ENCODE results near the gene TPCN2.

Gene TPCN2

DNA sequence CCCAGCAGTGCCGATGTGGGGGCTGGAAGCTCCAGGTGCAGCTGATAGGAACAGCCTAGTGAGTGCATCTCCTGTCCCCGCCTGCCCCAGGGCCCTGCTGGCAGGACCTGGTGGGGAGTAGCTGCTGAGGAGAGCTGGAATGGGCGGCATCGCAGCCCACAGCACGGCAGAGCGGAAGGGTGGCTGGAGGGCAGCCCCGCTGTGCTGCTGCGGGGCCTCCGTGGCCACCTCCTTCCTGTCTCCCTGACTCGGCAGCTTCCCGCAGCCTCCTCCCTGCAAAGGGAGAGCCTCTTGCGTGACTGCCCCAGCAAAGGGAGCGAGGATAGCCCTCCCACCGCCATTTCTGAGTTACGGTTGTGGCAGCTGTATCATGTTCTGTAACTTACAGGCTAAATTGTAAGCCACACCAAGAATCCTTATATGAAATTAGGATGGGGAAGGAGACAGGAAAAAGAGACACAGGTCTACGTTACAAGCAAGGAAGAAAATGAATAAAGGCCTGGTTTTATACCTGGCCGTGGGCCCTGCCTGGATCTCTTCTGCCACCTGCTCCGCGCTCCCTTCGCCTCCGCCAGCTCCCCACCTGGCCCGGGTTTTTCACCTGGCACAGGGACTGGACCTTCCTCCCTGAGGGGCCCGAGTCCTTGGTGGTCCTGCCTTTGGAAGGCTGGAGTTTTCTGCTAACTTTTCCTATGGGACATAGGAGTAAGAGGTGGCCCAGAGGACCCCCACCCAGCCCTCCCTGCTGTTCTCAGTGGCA lies 10.0 kb downstream of the TPCN2 start:
- DNase-seq (ENCODE audit: low read depth), result no peak

DNA sequence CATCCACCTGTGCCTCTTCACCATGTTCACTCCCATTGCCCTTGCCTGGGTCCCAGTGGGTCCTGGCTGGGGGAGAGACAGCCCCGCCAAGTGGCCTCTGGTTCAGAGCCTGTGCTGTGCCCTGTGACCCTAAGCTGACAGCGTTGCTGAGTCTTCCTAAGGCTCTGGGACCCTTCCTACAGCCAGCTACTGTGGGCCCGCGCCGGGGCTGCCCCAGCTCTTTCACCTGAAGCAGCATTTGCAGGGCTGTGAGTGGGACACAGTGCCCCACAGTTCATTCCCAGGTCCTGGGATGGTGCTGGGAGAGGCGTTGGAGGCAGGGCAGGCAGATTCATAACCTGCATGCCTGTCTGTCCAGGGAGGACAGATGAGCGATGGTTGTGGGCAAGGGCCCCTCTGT lies 10.7 kb downstream of the TPCN2 start:
- no peak for DNase-seq (ENCODE audit: low read depth)

DNA sequence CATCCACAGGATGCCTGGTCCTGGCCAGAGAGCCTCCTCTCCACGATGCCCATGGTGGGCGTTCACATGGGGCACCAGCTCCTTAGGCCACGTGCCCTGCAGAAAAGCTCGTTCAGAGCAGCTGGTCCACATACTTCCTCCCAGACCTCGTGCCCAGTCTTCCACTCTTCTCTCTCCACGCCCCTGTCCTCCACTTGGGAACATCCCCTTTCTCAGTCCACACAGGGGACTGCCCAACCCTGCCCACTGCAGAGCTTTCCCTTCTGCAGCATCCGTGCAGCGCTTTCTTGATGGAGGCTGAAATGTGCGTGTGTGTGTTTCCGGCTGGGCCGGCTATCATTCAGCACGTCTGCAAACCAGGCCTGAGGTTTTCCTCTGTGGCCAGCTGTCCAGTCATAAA lies 11.3 kb downstream of the TPCN2 start:
- no peak for DNase-seq (ENCODE audit: low read depth)

DNA sequence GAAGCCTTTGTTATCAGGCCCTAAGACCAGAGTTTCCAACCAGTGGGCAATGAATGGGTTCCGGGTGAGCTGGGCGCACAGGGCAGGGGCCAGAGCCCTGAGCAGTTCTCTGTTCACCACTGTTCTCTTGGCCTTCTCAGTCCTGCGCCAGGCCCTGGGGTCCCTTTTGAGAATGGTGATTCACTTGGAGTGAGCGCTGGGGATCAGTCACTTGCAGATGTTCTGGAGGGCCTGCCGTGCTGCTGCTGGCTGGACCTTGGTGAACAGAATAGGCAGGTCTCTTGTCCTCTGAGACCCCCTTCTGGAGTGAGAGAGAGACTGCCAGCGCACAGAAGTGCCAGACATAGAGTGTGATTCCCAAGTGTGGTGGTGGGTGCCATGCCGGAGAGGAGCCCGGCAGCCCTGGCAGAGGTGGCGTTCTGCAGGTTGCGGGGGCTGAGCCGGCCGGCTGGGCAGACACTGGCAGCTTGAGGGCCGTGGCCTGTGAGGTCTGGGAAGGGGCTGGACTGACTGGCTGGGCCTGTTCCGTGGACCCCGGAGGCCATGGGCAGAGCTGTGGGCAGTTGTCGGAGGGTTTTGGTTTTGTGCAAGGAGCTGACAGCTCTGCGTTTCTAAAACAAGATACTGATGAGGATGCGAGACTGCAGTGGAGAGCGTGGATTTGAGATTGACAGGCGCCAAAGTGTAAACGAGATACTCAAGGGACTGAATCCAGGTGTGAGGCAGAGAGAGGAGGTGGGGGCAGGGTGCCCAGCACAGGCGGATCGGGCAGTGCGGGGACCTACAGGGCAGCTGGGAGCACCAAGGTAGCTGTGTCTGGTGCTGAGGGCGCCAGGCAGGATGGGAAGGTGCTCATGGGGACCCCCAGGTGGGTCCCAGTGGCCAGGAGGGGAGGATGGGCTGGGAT lies 12.3 kb downstream of the TPCN2 start:
- no peak for DNase-seq (ENCODE audit: low read depth)

DNA sequence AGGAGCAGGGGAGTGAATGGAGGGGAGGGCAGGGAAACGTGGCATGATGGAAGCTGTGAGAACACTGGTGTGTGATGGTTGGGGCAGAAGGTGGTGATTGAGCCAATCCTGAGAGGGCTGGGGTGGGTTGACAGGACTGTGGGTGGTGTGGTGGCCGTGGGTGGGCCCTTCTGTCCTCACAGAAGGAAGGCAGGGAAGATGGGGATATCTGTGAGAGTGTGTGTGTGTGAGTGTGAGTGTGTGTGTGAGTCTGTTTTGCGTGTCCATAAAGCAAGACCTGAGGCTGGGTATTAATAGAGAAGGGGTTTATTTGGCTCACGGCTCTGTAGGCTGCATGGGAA lies 13.0 kb downstream of the TPCN2 start:
- DNase-seq (ENCODE audit: low read depth), result no peak

DNA sequence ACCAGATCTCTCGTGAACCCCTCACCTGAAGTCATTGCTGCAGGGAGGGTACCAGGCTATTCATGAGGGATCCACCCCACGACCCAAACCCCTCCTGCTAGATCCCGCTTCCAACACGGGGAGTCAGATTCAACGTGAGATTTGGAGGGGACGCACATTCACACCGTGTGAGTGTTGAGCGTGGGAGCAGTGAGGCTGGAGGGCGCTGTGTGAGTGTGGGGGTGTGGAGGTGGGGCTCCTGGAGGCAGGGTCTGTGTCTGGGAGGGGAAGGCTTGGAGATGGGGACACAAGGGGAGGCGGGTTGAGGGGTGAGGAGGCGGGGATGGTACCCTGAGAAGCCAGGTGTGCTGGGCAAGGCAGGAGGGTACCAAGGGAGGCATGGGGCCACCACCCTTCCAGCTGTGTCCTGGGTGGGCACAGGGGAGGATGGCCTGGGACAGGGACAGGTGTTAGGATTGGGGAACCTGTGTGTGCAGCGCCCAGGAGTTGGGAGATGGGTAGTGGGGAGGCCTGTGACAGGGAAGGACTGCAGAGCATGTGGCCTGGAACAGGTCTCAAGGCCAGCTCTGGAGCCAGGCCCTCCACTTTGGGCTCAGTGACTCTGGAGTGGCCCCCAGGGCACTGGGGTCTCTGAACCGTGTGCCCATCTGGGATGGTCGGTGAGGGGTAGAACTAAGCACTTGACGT lies 13.6 kb downstream of the TPCN2 start:
- DNase-seq (ENCODE audit: low read depth), result no peak

DNA sequence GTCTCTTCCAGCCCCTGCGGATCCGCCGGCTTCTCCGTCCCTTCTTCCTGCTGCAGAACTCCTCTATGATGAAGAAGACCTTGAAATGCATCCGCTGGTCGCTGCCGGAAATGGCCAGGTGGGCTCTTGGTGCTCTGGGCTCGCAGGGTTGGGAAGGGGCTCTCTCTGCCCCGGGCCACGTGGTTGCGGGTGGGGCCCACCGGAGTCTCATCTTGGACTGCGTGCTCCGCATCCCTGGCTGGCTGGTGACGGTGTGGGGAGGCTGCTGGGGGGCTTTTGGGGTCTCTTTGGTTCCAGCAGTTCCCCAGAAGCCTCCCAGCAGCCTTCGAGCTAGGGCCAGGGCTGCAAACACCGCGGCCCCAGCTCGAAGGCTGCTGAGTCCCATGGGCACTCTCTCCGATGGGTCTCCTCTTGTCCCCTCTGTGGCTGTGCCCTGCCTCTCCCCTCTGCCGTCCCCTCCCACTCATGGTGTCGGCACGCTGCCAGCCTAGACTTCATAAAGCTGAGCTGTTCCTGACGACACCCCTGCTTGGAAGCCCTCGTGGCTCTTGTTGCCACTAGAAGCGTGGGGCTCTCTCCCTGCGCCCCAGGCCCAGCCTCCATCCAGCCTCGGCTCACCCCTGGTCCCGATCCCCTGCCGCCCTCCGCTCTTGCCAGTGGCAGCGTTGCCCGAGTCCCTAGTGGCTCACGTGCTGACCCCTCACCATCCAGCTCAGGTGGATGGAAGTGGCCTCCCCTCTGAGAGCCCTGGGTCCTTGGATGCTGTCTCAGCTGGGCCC lies 14.3 kb downstream of the TPCN2 start:
- DNase-seq (ENCODE audit: low read depth), result no peak

DNA sequence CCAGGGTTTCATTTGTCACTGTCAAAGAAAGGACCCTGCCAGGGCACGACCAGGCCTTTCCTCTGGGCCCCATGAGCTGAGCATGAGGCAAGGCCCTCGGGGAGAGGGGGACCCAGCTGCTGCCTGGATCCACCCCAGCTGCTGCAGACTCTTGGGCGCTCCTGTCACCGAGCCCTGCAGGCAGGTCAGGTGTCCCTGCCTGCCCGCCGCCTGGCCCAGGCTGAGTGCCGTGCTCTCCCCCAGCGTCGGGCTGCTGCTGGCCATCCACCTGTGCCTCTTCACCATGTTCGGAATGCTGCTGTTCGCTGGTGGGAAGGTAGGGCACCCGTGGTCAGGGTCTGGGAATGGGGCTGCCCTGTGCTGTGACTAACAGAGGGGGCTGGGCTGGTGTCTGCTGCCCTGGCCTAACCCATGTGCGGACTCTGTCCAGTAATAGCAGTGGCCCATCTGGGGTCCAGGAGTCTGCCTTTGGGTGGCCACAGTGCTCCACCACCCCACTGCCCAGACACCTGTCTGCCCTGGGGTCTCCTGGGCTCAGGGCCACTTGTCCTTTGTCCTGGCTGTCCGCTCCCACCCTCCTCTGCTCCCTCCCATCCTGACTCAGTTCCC lies 15.0 kb downstream of the TPCN2 start:
- no peak for DNase-seq (ENCODE audit: low read depth)

DNA sequence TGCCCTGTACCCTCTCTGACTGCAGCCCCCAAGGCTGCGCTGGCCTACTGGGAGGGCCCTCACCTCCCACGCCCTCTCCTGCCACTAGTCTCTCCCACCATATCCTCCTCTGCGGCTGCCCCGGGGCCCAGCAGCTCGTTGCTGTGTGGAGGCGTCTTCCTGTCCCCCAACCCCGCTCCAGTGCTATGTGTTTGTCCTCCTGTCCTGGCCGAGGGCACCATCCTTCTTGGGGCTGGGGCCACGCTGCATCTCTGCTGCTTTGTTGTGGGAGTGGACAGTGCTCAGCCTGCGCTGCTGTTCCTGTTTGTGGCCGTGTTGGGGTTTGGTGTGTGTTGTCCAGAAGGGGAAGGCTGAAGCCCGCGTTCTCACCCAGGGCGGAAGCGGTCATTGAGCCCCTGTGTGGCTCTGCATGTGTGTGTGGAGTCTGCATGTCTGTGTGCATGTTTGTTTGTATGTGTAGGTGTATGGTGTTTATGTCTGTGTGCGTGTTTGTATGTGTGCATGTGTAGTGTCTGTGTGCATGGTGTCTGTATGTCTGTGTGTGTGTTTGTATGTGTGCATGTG lies 15.7 kb downstream of the TPCN2 start:
- no peak for DNase-seq (ENCODE audit: low read depth)

DNA sequence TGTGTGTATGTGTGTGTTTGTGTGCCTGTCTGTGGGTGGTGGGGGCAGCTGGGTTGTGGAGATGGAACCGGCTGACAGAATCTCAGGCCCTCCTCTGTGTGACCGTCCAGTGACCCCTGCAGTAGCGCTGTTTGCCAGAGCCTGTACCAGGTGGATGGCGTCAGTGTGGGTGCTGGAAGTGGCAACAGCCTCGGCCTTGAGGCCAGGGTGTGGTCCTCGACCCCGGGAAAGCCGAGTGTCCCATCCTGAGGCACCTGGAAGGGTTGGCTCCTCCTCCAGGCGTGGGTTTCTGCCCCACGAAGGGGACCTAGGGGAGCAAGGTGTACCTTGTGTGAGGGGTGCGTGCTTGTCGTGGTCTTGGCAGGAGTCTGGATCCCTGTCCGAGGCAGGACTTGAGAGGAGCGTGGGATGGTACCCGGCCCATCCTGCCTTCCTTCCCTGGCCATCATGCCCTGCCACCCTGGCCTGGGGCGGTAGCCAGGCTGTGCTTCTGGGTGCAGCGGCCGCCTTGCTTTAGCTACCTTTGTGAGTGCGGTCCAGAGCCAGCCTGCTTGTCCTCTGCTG lies 16.5 kb downstream of the TPCN2 start:
- DNase-seq (ENCODE audit: low read depth), result no peak

DNA sequence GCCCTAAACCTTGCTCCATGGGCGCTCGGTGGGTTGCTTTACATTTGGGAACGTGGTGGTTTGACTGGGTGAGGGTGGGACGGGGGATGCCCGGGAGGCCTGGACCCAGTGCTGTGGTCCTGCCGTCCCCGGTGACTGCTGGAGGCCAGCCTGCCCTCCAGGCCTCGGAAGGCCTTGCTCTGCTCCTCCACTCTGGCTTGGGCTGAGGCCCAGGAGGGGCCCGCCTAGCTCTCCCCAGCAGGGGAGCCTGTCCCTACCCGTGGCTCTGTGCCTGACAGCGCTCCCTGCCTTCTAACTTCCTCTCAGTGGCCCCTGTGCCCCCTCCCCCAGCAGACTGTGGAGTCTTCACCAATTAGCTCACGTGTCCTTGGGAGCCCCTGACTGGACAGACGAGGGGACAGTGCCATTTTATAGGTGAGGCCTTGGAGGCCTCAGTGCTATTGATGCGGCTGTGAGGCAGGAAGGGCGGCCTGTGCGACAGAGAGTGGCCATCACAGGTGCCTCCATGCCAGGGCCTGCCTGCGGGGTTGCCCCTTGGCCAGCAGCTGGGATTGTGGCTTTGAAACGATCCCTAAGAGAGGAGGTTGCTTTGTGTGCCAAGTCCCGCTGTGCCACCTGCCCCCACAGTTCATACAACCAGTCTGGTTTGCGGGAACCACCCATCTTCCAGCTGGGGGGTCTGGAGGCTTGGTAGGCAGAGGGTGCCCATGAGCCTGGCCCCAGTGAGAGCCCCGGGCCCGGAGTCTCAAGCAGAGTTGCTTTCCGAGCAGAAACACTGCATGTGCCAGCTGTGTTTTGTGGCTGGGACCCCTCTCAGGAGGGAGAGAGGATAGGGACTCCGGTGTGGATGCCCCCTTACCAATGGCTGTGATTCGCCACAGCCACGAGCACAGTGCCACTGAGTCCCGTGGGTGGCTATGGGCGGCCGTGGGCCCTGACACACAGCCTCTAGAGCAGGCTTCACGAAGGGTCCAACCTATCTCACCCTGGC lies 17.7 kb downstream of the TPCN2 start:
- no peak for DNase-seq (ENCODE audit: low read depth)

DNA sequence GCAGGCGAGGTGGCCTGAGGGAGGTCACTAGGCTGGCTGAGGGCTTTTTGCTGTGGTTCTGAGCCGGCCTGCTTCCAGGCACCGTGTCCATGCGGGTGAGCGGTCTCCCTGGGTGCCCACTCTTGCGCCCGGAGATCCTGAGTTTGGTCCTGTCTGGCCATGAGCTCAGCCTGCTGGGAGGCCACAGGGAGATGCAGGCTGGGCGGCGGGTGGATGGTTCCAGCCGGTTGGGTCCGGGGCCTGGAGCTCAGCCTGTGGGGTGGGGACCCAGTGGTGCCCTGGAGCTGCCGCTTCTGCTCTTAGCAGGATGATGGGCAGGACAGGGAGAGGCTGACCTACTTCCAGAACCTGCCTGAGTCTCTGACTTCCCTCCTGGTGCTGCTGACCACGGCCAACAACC lies 18.5 kb downstream of the TPCN2 start:
- DNase-seq (ENCODE audit: low read depth), result no peak

DNA sequence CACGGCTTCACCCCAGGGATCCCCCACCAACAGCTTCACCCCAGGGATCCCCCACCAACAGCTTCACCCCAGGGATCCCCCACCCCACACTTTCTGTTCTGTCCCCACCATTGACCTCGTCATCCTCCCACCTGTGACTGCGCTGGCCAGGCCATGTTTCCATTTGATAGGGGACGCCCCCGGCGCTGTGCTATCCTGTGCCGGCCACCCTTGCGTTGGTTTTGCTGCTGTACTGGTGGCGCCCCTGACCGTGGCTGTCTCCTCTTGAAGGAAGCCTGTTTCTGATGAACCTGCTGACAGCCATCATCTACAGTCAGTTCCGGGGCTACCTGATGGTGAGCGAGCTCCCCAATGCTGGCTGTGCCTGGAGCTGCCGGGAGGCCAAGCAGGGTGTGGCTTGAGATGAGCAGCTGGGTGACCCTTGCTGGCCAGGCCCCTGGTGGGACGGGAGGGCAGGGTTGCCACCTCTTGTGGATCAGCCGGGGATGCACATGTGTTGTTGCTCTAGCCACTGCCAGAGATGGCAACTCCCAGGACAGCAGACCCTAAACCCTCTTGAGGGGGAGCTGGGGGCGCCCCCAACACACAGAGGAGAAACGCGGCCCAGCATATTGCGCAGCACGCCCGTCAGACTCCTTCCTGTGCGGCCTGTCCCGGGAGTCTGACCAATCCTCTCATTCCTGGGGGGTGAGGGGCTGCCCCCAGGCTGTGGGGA lies 22.5 kb downstream of the TPCN2 start:
- no peak for DNase-seq (ENCODE audit: low read depth)

DNA sequence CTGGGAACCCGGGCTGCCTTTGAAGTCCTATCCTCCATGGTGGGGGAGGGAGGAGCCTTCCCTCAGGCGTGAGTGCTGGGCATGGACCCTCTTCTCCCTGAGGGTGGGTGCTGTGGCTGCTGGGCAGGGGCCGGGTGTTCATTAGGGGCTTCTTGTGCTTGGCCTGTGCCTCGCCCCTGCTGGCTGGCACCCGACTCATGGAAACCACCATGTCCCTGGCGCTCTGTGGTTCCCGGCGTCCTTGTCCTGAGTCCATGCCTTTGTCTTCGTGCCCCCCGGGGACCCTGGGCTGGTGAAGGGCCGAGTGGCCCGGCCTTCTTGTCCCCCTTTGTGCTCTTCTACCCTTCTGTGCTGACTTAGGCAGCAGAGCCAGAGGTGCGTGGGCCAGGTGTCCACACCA lies 23.2 kb downstream of the TPCN2 start:
- DNase-seq (ENCODE audit: low read depth), result no peak

DNA sequence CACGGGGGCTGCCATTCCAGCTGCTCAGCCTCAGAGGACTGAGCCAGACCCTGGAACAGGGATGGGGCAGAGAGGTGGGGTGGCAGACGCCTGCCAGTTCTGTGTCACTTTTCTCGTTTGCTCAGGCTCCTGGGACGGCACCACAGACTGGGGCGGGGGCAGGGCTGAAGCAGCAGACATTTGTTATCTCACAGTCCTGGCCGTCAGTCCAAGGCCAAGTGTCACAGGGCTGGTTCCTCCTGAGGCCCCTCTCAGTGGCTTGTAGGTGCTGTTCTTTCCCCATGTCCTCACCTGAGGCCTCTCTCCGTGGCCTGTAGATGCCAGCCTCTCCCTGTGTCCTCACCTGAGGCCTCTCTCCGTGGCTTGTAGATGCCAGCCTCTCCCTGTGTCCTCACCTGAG lies 24.7 kb downstream of the TPCN2 start:
- DNase-seq (ENCODE audit: low read depth), result no peak

DNA sequence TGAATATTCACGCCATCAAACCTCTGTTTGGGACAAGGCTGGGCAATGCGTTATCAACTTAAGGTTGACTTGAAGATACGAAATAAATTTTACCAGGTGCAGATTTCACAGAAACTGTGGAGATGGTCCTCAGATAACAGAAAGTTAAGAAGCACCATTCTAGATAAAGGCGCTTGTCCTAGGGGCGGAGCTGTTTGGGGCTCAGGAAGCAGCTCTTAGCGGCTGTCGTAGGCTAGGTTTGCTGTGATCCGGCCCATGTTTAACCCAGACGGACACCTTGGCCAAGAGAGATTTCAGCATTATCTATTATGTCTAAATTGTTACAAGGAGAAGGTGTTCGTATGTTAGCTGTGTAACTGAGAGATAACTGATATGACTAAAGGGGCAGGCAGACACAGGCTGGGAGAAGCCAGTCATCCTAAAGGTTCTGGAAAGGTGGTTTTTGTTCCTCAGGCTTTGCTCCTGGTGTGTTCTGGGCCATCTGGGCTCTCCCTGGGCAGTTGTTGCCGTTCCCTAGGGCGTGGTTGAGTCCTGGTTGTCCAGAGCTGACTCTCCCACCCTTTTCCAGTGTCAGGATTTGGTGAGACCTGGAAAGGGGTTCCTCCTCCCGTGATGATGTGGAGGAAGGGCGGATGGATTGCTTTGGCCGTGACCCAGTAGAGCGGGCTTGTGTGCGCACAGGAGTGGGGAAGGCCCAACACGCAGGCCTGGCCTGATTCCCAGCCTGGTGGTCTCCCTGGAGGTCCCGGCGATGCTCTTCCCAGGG lies 25.8 kb downstream of the TPCN2 start:
- DNase-seq (ENCODE audit: low read depth), result no peak

DNA sequence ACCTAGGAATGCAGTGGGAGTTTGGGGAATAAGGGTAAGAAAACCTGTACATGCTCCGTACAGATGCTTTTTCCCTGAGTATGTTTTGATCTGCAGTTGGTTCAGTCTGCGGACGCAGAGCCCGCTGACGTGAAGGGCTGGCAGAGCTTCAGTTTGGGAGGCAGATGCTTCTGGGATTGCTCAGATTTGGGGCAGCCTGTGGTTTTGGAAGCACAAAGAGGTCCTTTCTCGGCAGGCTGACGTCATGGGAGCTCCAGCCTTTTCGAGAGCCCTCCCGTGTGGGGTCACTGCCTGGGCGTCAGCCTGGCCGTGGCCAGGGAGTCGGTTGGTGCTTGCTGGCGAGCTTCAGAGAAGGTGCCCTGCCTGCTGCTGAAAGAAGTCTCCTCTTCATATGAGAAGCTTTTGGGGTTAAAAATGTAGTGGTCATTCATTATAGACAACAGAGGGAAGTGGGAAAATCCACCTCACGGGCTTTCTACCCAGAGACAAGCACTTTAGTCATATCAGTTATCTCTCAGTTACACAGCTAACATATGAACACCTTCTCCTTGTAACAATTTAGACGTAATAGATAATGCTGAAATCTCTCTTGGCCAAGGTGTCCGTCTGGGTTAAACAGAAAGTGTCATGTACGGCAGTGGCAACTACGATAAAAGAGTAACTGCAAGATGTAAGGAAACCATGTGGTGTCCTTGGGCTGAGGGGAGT lies 26.8 kb downstream of the TPCN2 start:
- DNase-seq (ENCODE audit: low read depth), result peak; percentile 81

Measured in non-pigmented ciliary epithelial cell (primary cell).